GOT3 (cell line): Measurements from ENCODE around the gene GGA2.
"Not testable (repeated sequence)": the region's sequence is repeated elsewhere in the genome, so short reads cannot be mapped to it uniquely, and the experiment has no call there.

Experiments used
- DNase-seq: peaks from one replicate; lab custom pipeline; 2025; ENCODE audit warnings: mixed read lengths; lab: John Stamatoyannopoulos, UW

The GGA2 gene

DNA sequence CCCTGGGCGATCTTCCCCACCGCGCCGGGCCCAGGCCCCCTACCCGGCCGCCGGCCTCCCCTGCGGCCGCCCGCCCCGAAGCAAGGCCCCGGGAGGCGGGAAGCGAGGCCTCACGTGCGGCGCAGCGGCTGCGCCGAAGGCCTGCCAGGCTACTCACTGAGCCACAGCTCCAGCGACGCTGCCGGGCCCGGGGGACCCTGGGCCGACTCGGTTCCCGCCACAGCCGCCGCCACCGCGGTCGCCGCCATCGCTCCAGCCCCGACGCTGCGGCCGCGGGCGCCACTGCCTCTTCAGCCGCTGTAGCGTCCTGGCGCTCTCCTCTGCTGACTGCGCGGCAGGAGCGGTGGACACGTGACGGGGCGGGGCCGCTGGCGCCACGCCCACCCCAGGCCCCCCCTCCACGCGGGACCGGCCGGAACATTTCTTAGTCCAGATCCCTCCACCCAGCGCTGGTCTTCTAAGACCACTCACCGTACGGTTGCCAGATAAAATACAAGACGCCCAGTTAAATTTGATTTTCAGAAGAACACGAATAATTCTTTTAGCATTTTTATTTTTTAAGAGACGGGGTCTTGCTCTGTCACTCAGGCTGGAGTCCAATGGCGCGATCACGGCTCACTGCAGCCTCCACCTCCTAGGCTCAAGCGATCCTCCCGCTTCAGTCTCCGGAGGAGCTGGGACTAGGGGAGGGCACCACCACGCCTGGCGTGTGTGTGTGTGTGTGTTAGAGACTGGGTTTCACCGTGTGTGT is at the start of gene GGA2:
GGA2 (minus strand) TSS at position 331 of the 751 bp plus-strand sequence; CDS start at position 248, 83 bp downstream.
- peak; percentile 48 for DNase-seq

DNA sequence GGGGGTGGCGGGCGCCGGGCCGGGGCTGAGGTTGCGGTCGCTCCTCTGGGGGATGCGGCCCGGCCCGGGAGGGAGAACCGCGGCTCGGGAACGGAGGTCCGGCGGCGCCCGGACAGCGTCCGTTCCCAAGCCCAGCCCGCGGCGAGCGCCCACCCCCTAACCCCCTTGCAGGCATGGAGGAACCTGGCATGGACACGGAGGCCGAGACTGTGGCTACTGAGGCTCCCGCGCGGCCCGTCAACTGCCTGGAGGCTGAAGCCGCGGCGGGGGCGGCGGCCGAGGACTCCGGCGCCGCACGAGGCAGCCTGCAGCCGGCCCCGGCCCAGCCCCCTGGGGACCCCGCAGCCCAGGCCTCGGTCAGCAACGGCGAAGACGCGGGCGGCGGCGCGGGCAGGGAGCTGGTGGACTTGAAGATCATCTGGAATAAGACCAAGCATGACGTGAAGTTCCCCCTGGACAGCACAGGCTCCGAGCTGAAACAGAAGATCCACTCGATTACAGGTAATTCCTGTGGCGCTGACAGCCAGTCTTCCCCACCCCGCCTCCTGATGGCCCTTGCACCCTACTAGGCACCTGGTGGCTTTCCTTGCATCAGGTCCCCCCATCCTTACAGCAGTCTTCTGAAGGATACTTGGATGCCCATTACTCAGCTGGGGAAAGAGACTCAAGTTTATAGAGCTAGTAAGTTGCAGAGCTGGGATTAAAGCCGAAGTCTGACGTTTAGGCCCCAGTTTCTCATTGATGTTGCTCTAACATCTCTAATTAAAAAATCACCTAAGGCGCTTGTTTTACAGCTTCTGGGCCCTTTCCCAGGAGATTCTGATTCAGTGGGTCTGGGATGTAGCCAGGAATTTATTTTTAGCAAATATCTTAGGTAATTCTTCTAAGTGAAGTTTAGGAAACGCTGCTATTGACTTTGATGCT is 47.7 kb upstream of the GGA2 start:
- peak; percentile 51 for DNase-seq

- peak; percentile 97 for DNase-seq
Measured at GRCh38 chr16:23556881-23557778, 46.8 kb upstream of the GGA2 start, which contains the start of the genes EARS2 and UBFD1. EARS2 (minus strand) TSS chr16:23557350; CDS start chr16:23557343, 7 bp downstream. UBFD1 (plus strand) TSS chr16:23557727; CDS start chr16:23557743, 16 bp downstream.

GRCh38 chr16:23554536-23554935 is 44.2 kb upstream of the GGA2 start:
- DNase-seq, result no peak

DNA sequence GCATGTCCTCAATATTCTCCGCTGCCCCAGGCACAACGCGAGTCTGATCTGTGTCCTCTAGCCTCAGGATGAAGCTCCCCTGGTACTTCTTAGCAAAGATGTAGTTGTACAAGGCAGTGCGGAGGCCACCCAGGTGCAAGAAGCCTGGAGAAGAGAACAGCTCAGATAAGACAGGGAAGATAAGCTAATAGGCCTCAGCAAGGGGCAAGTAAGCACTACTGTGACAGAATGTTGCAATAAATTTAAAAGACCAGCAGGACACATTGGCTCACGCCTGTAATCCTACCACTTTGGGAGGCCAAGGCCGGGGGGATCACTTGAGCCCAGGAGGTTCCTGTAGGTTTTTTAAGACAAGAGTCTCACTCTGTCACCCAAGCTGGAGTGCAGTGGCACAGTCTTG is 41.9 kb upstream of the GGA2 start:
- no peak for DNase-seq

DNA sequence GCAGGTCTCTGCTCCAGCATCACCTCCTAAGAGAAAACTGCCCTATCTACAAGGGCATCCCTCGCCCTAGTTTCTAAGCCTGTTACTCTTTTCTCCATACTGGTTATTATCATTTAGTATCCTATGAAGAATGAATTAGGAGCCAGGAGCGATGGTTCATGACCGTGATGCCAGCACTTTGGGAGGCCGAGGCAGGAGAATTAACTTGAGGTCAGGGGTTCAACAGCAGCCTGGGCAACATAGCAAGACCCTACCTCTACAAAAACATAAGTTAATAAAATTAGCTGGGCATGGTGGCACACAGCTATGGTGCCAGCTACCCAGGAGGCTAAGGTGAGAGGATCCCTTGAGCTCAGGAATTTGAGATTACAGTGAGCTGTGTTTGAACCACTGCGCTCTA is 39.6 kb upstream of the GGA2 start:
- DNase-seq, result no peak

DNA sequence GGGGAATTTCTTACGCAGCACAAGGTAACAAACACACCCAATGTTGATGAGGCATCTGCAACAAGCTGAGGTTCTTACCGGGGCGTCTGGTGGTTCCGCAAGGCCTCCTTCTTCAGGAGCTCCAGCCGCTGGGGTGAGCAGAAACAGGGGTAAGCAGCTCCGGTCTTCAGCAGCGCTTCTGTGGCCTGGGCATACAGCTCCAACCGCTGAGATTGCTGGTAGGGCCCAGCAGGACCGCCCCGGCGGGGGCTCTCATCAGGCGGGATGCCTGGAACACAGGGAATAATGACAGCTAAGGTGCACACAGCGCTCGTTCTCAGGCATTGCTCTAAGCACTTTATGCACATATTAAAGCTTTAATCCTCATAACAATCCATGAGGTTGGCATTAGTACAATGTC is 34.1 kb upstream of the GGA2 start:
- DNase-seq, result no peak

- not testable (repeated sequence) for DNase-seq
Measured at GRCh38 chr16:23540817-23541178, 30.5 kb upstream of the GGA2 start.

- DNase-seq, result no peak
Measured at GRCh38 chr16:23539984-23540816, 29.9 kb upstream of the GGA2 start.

DNA sequence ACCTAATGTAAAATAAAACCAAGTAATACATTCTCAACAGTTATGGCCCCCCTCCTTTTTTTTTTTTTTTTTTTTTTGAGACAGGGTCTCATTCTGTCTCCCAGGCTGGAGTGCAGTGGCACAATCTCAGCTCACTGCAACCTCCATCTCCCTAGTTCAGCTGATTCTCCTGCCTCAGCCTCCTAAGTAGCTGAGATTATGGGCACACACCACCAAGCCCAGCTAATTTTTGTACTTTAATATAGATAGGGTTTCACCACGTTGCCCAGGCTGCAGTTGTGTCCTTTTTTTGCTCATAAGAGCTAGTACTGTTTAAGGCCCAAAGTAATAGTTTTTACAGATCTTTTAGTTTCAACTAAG is 28.6 kb upstream of the GGA2 start:
- no peak for DNase-seq

DNA sequence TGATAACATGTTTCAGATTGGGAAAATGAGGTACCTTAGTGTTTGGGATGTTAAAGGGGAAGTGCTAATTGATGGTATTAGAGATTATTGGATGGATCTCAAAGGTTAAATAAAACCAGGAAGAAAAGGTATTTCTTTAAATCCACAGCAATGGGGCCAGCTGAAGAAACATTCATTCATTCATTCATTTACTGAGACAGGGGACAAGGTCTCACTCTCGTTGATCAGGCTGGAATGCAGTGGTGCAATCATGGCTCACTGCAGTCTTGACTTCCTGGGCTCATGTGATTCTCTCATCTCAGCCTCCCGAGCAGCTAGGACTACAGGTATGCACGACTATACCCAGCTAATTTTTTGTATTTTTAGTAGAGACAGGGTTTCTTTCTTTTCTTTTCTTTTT is 27.1 kb upstream of the GGA2 start:
- no peak for DNase-seq

DNA sequence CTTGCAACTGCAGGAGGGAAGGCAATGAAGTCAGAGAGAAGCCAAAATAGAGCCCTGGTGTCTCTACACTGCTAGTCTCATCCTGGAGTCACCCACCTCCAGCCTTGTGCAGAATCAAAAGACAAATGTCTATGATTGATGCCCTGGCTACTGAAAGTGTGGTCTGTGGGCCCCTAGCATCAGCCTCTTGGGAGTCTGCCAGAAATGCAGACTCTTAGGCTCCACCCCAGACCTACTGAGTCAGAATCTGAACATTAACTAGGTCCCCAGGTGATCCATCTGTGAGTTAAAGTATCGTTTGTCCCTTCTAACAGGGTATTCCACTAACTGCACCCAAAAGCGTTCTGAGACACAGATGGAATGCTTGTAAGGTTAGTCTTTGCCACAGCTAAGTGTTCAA is 25.6 kb upstream of the GGA2 start:
- DNase-seq, result no peak

- no peak for DNase-seq
Measured at GRCh38 chr16:23534868-23535860, 24.9 kb upstream of the GGA2 start.

- DNase-seq, result no peak
Measured at GRCh38 chr16:23532448-23532847, 22.2 kb upstream of the GGA2 start.

DNA sequence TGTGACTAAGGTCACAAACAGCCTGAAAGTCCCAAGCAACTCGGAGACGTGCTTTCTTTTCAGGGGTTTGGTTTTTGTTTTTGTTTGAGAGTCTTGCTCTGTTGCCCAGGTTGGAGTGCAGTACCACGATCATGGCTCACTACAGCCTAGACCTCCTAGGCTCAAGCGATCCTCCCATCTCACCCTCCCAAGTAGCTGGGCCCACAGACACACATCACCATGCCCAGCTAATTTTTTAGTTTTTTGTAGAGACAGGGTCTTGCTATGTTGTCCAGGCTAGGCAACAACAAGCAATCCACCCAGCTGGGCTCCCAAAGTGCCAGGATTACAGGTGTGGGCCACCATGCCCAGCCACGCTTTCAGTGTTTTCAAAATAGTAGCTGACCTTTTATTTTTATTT is 19.8 kb upstream of the GGA2 start:
- DNase-seq, result no peak

DNA sequence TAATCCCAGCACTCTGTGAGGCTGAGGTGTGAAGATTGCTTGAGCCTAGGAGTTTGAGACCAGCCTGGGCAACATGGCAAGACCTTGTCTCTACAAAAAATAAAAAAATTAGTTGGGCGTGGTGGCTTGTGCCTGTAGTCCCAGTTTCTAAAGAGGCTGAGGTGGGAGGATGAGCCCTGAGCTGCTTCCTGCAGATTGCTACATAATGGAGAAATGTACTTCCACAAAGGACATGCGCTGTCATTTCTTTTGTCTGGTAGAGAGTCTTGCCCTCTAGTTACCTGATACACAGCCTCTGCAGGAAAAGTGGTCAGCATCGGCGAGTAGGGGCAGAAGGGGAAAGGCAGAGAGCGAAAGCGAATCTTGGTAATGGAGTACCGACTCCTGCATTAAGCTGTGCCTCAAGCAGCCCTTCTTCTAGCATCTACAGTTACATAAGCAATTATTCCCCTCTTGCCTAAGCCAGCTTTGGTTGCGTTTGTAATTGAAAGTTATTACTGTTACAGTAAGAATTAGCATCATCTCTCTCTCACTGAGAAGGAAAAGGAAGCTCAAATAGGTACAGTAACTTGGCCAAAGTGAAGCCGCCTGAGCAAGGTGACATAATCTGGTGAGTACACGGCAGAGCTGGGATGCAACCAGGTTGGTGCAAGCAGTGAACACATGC is 18.5 kb upstream of the GGA2 start:
- no peak for DNase-seq

GRCh38 chr16:23527961-23528643 is 17.8 kb upstream of the GGA2 start:
- DNase-seq, result no peak

DNA sequence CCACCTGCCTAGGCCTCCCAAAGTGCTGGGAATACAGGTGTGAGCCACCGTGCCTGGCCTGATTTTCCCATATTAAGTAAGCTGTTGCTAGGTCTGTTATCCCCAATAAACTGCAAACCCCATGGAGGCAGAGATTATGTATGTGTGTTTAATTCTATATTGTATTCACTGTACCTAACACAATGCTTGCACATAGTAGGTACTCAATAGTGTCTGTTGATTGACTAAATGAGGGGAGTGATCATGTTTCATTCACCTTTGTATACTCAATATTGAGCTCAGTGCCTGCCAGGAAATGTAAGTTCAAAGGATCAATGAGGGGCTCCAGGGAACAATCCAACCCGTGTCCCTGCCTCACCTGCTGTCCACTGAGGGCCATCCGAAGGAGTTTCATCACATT is 14.6 kb upstream of the GGA2 start:
- no peak for DNase-seq
